ENCODE measurements around the gene REG1A. TPM values are rescaled to one million over a fixed set of nuclear protein-coding genes. Genes with fewer than 3 reads are reported as not detected.

Gene REG1A
- total and polyA plus RNA-seq, 4 donors: 2.3 to 9.2 (median 4.7) TPM; not detected in 1

- peaks cover 0 to 8% (median 0%) of the 10 kb centered on the region in 4 donors for H3K9me3 ChIP-seq (ENCODE audit: control insufficient read depth in 4 of 4, insufficient read depth in 3 of 4, low read length in 3 of 4)
- H3K4me1 ChIP-seq (ENCODE audit: control insufficient read depth in 5 of 5, insufficient read depth in 5 of 5, low read length in 5 of 5): no peaks in the 10 kb centered on the region
- TF ChIP-seq CTCF (IDR thresholded peaks at IDR 0.05; ENCODE audit: control extremely low read depth, extremely low read depth): no peak
- H3K9ac ChIP-seq (ENCODE audit: insufficient read depth in 1 of 2, low read length in 2 of 2): no peak overlapping the region
- 66 to 88% methylated on average over 2 of the region's 2 CpGs for WGBS, 2 donors
- no peaks in the 10 kb centered on the region for H3K36me3 ChIP-seq (ENCODE audit: control insufficient read depth in 4 of 4, insufficient read depth in 4 of 4, low read length in 4 of 4)
- no peaks in the 10 kb centered on the region for H3K27me3 ChIP-seq (ENCODE audit: control insufficient read depth in 3 of 3, insufficient read depth in 3 of 3, low read length in 2 of 3)
- DNase-seq: no peak
- H3K27ac ChIP-seq (ENCODE audit: low read depth in 1 of 2, low read length in 1 of 2): no peak overlapping the region
- ATAC-seq (ENCODE audit: insufficient read depth, low FRiP score): no peak
- no peak overlapping the region for H3K4me3 ChIP-seq
Measured at GRCh38 chr2:79159030-79159429, 38.7 kb downstream of the REG1A start.

- Histone ChIP-seq H3K9me3 (ENCODE audit: control insufficient read depth in 4 of 4, insufficient read depth in 3 of 4, low read length in 3 of 4) (peaks cover 0 to 8% (median 0%) of the 10 kb centered on the region in 4 donors), H3K27me3 (ENCODE audit: control insufficient read depth in 3 of 3, insufficient read depth in 3 of 3, low read length in 2 of 3) (no peaks in the 10 kb centered on the region), H3K27ac (ENCODE audit: low read depth in 1 of 2, low read length in 1 of 2) (no peak within 1 kb of the TSS), H3K36me3 (ENCODE audit: control insufficient read depth in 4 of 4, insufficient read depth in 4 of 4, low read length in 4 of 4) (no peaks in the 10 kb centered on the region), H3K4me1 (ENCODE audit: control insufficient read depth in 5 of 5, insufficient read depth in 5 of 5, low read length in 5 of 5) (no peaks in the 10 kb centered on the region), H3K4me3 (no peak within 1 kb of the TSS), H3K9ac (ENCODE audit: insufficient read depth in 1 of 2, low read length in 2 of 2) (no peak within 1 kb of the TSS)
- ATAC-seq (ENCODE audit: insufficient read depth, low FRiP score): no peak
- no peak for TF ChIP-seq CTCF (IDR thresholded peaks at IDR 0.05; ENCODE audit: control extremely low read depth, extremely low read depth)
- no peak for DNase-seq
Measured at GRCh38 chr2:79159653-79160052, 39.4 kb downstream of the REG1A start, which contains the start of gene REG3A. REG3A (minus strand) TSS chr2:79159753; CDS start chr2:79159405, 348 bp downstream.

GRCh38 chr2:79162132-79162531, 41.8 kb downstream of the REG1A start:
- Histone ChIP-seq H3K27ac (ENCODE audit: low read depth in 1 of 2, low read length in 1 of 2) (no peak overlapping the region), H3K4me1 (ENCODE audit: control insufficient read depth in 5 of 5, insufficient read depth in 5 of 5, low read length in 5 of 5) (no peaks in the 10 kb centered on the region), H3K27me3 (ENCODE audit: control insufficient read depth in 3 of 3, insufficient read depth in 3 of 3, low read length in 2 of 3) (no peaks in the 10 kb centered on the region), H3K4me3 (no peak overlapping the region), H3K9ac (ENCODE audit: insufficient read depth in 1 of 2, low read length in 2 of 2) (no peak overlapping the region), H3K9me3 (ENCODE audit: control insufficient read depth in 4 of 4, insufficient read depth in 3 of 4, low read length in 3 of 4) (peaks cover 0 to 3% (median 0%) of the 10 kb centered on the region in 4 donors), H3K36me3 (ENCODE audit: control insufficient read depth in 4 of 4, insufficient read depth in 4 of 4, low read length in 4 of 4) (no peaks in the 10 kb centered on the region)
- DNase-seq (no peak), ATAC-seq (ENCODE audit: insufficient read depth, low FRiP score) (no peak)
- WGBS, 2 donors: 43 to 71% methylated on average over 2 of the region's 2 CpGs
- TF ChIP-seq CTCF (IDR thresholded peaks at IDR 0.05; ENCODE audit: control extremely low read depth, extremely low read depth): no peak

- no peak for TF ChIP-seq CTCF (IDR thresholded peaks at IDR 0.05; ENCODE audit: control extremely low read depth, extremely low read depth)
- DNase-seq (no peak), ATAC-seq (ENCODE audit: insufficient read depth, low FRiP score) (no peak)
- Histone ChIP-seq H3K4me1 (ENCODE audit: control insufficient read depth in 5 of 5, insufficient read depth in 5 of 5, low read length in 5 of 5) (no peaks in the 10 kb centered on the region), H3K9me3 (ENCODE audit: control insufficient read depth in 4 of 4, insufficient read depth in 3 of 4, low read length in 3 of 4) (peaks cover 0 to 3% (median 0%) of the 10 kb centered on the region in 4 donors), H3K27ac (ENCODE audit: low read depth in 1 of 2, low read length in 1 of 2) (no peak overlapping the region), H3K4me3 (no peak overlapping the region), H3K36me3 (ENCODE audit: control insufficient read depth in 4 of 4, insufficient read depth in 4 of 4, low read length in 4 of 4) (no peaks in the 10 kb centered on the region), H3K9ac (ENCODE audit: insufficient read depth in 1 of 2, low read length in 2 of 2) (no peak overlapping the region), H3K27me3 (ENCODE audit: control insufficient read depth in 3 of 3, insufficient read depth in 3 of 3, low read length in 2 of 3) (no peaks in the 10 kb centered on the region)
- WGBS, 2 donors: 97 to 100% methylated on average over 1 of the region's 1 CpG
Measured at GRCh38 chr2:79162801-79163200, 42.5 kb downstream of the REG1A start.
